HG03045 (cell line): ENCODE data around the gene HAS3.
"Not testable (repeated sequence)": the region's sequence is repeated elsewhere in the genome, so short reads cannot be mapped to it uniquely, and the experiment has no call there.

Experiments used
- ATAC-seq: cut with Tn5 transposase; IDR thresholded peaks from one replicate; pipeline ENCODE4 v1.9.1; 2021; ENCODE audit warnings: mild to moderate bottlenecking, moderate library complexity; ENCODE audit not compliant: unreplicated experiment

HAS3 gene

GRCh38 chr16:69105501-69106361, at the start of gene HAS3:
TSS of gene HAS3 (plus strand) at chr16:69105653. CDS start at chr16:69109396, 3,743 bp downstream.
- peak; percentile 50 for ATAC-seq

- no peak for ATAC-seq
Observed at GRCh38 chr16:69055980-69056379, 49.5 kb upstream of the HAS3 start.

- ATAC-seq = no peak
Observed at GRCh38 chr16:69056421-69056820, 49.0 kb upstream of the HAS3 start.

GRCh38 chr16:69057400-69058378, 47.8 kb upstream of the HAS3 start:
- no peak for ATAC-seq

- not testable (repeated sequence) for ATAC-seq
Observed at GRCh38 chr16:69063491-69063890, 42.0 kb upstream of the HAS3 start.

- no peak for ATAC-seq
Observed at GRCh38 chr16:69064124-69064763, 41.2 kb upstream of the HAS3 start.

- no peak for ATAC-seq
Observed at GRCh38 chr16:69064764-69065313, 40.6 kb upstream of the HAS3 start.

GRCh38 chr16:69069504-69069903, 35.9 kb upstream of the HAS3 start:
- ATAC-seq = no peak

- no peak for ATAC-seq
Observed at GRCh38 chr16:69071036-69071435, 34.4 kb upstream of the HAS3 start.

GRCh38 chr16:69072640-69072974, 32.8 kb upstream of the HAS3 start:
- ATAC-seq = no peak

- no peak for ATAC-seq
Observed at GRCh38 chr16:69073181-69073702, 32.2 kb upstream of the HAS3 start.

- ATAC-seq = no peak
Observed at GRCh38 chr16:69077251-69077650, 28.2 kb upstream of the HAS3 start.

GRCh38 chr16:69078073-69078472, 27.4 kb upstream of the HAS3 start:
- ATAC-seq = no peak

- ATAC-seq = no peak
Observed at GRCh38 chr16:69079697-69080096, 25.8 kb upstream of the HAS3 start.

GRCh38 chr16:69083306-69083941, 22.0 kb upstream of the HAS3 start:
- no peak for ATAC-seq

GRCh38 chr16:69084289-69084688, 21.2 kb upstream of the HAS3 start:
- no peak for ATAC-seq

GRCh38 chr16:69085032-69085695, 20.3 kb upstream of the HAS3 start:
- no peak for ATAC-seq

GRCh38 chr16:69087161-69087581, 18.3 kb upstream of the HAS3 start:
- no peak for ATAC-seq

- no peak for ATAC-seq
Observed at GRCh38 chr16:69088684-69089083, 16.8 kb upstream of the HAS3 start.
